HG03045 (cell line): ENCODE results near the gene EEA1.
A peak's percentile ranks its signal among the peaks of the same experiment; 100 is the strongest.
"Not testable (repeated sequence)": the region's sequence is repeated elsewhere in the genome, so short reads cannot be mapped to it uniquely, and the experiment has no call there.

Experiments used
- ATAC-seq: cut with Tn5 transposase; IDR thresholded peaks from one replicate; pipeline ENCODE4 v1.9.1; 2021; ENCODE audit warnings: mild to moderate bottlenecking, moderate library complexity; ENCODE audit not compliant: unreplicated experiment

The EEA1 gene

GRCh38 chr12:92928962-92929915, at the start of gene EEA1:
TSS of gene EEA1 (minus strand) at chr12:92929295. CDS start at chr12:92929066, 229 bp downstream.
- ATAC-seq = peak; percentile 92

GRCh38 chr12:92978607-92979006, 49.5 kb upstream of the EEA1 start:
- ATAC-seq = no peak

- ATAC-seq = no peak
These were observed 48.2 kb upstream of the EEA1 start for GRCh38 chr12:92977326-92977725.

DNA sequence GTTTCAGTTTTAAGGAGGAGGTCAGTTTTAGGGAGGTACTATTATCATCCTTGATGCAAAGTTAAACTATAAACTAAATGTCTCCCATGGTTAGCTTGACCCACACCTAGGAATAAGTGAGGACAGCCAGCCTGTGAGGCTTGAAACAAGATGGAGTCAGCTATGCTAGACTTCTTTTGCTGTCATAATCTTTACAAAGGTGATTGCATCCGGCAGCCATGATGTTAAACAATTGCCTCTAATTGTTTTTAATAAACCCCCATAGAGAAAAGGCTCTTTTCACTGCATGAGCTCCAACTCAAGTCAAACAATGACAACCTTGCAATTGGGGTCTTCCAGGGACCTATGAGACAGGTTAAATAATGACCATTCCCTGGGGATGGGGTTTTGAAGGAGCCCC, 45.7 kb upstream of the EEA1 start:
- no peak for ATAC-seq

- ATAC-seq = peak; percentile 53
These were observed 44.5 kb upstream of the EEA1 start for GRCh38 chr12:92973614-92974013.

- ATAC-seq = no peak
These were observed 42.9 kb upstream of the EEA1 start for GRCh38 chr12:92971859-92972524.

- no peak for ATAC-seq
These were observed 39.2 kb upstream of the EEA1 start for GRCh38 chr12:92968176-92968813.

DNA sequence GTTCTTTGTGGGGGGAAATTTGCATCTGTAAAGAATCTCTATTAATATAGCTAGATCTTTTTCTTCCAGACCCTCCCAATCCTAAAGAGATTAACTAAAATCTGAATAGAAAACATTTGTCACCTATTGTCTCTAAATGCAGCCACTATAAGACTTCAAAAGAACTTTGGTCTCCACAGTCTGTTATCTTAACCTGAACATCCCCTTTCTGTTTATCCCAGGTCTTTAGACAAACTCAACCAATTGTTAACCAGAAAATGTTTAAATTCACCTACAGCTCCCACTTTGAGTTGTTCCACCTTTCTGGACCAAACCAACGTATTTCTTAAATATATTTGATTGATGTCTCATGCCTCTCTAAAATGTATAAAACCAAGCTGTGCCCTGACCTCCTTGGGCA, 35.3 kb upstream of the EEA1 start:
- not testable (repeated sequence) for ATAC-seq

- no peak for ATAC-seq
These were observed 32.9 kb upstream of the EEA1 start for GRCh38 chr12:92961949-92962348.

- ATAC-seq = no peak
These were observed 27.0 kb upstream of the EEA1 start for GRCh38 chr12:92955997-92956663.

- ATAC-seq = no peak
These were observed 24.7 kb upstream of the EEA1 start for GRCh38 chr12:92953747-92954146.

GRCh38 chr12:92952394-92952793, 23.3 kb upstream of the EEA1 start:
- ATAC-seq = no peak

- no peak for ATAC-seq
These were observed 21.9 kb upstream of the EEA1 start for GRCh38 chr12:92951006-92951405.

DNA sequence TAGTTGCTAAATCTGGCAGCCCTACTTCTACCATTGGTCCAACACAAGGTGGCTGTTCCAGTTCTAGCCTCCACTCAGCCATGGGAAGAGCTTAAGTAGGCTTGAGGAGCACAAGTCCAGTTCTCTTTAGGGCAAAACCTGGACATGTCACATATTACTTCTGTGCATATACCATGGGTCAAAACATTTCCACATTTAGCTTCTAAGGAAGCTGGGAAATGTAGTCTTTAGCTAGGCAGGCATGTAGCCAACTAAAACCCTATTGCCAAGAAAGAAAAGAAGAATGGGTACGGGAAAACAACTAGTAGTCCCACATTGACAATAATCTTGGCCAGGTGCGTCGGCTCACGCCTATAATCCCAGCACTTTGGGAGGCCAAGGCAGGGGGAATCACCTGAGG, 20.9 kb upstream of the EEA1 start:
- no peak for ATAC-seq

DNA sequence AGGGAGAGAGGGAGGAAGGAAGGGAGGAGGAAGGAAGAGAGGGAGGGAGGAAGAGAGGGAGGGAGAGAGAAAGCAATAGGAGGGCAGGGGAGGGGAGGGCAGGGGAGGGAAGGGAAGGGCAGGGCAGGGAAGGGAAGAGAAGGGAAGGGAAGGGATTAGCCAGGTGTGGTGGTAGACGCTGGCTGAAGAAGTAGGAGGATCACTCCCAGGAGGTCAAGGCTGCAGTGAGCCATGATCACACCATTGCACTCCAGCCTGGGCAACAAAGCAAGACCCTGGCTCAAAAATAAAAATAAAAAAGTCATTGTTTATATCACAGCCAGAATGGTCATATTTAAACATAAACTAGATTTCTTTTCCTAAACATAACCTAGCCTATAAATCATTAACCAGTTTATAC, 20.4 kb upstream of the EEA1 start:
- ATAC-seq = no peak

DNA sequence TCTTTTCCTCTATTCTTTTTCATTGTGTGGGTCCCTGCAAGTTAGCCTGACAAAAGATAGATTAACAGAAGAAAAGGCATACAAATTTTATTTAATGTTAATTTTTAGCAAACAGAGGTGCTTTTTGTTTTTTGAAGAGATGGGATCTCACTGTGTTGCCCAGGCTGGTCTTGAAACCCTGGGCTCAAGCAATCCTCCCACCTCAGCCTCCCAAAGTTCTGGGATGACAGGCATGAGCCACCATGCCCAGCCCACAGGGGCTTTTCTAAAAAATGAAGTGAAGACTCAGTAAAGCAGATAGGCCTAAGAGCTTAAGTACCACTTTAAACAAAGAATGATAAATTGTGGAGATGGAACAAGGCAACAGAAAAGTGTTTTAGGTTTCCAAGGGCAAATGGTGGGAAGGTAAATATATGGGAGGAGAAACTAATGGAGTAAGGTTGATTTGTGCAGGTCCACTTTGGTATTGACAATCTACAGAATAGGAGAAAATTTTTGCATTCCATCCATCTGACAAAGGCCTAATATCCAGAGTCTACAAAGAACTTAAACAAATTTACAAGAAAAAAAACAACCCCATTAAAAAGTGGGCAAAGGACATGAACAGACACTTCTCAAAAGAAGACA, 18.6 kb upstream of the EEA1 start:
- no peak for ATAC-seq

DNA sequence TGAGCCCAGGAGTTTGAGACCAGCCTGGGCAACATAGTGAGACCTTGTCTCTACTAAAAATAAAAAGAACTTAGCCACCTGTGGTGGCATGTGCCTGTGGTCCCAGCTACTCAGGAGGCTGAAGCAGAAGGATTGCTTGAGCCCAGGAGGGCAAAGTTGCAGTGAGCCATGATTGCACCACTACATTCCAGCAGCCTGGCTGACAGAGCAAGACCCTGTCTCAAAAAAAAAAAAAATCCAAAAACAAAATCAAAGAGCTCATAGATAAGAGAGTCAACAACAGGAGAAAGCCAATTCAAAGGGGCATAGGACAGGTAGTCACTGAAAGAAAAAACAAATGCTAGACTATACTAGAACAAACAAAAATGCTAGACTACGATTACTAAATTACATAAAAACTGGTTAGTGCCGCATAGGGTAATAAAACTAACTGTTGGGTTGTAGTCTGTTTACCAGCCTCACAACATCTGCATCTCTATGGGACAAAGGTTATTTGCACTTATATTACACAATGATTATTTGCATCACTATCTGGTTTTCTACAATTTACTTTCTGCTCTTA, 16.6 kb upstream of the EEA1 start:
- no peak for ATAC-seq

DNA sequence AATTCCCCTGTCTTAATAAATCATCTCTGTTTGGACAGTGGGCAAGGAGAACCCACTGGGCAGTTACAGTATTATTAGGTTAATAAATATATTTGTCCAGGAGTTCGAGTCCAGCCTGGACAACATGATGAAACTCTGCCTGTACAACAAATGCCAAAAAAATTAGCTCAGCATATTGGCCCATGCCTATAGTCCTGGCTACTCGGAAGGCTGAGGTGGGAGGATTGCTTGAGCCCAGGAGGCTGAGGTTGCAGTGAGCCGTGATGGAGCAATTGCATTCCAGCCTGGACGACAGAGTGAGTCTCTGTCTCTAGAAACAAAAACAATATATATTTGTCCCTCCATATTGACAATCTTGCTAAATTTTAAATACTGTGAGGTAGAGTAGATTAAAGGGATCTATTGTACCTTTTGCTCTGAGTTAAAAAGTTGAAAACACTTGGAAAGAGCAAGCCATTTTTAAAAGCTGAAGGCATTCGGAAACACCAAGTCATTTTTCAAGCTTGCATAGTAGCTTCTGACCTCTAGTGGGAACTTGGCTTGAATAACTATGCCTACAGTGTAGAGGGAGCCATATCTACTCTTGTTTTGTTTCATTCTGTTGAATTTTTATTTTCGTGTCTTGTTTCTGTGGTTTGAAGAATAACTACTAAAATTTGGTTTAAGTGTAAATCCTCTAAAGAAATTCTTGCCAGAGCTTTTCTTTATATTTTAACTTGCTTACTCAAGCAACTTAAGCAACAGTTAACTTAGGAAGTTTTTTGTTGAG, 14.6 kb upstream of the EEA1 start:
- no peak for ATAC-seq

GRCh38 chr12:92942905-92943304, 13.8 kb upstream of the EEA1 start:
- ATAC-seq = no peak

GRCh38 chr12:92939116-92939515, 10.0 kb upstream of the EEA1 start:
- no peak for ATAC-seq
